GM21825 (cell line): Measurements from ENCODE around the gene PRDM13.
"Not testable (repeated sequence)": the region's sequence is repeated elsewhere in the genome, so short reads cannot be mapped to it uniquely, and the experiment has no call there.

Source experiments
- ATAC-seq: cut with Tn5 transposase; IDR thresholded peaks from one replicate; pipeline ENCODE4 v1.9.1; 2021; ENCODE audit warnings: mild to moderate bottlenecking, moderate library complexity; ENCODE audit not compliant: unreplicated experiment

PRDM13 gene

GRCh38 chr6:99622044-99622443, 15.4 kb downstream of the PRDM13 start:
- ATAC-seq: not testable (repeated sequence)

DNA sequence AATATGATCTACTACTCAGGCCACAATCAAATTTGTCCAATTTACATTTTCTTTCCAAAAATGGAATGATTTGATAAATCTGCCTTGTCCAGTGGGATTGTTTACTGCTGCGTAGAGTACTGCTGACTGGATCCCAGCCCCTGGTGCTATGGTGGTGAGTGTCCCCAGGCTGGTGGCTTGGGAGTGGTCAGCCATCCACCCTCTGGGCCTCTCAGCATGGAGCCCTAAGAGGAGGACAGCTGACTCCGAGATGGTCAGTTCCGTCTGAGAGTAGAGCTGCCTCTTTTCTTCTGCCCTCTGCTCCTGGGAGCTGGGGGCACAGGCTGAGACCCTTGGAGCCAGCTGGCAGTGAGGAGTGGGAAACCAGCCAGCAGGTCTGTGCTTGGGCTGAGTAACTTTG, 22.7 kb downstream of the PRDM13 start:
- ATAC-seq: no peak

- no peak for ATAC-seq
These were observed 31.0 kb downstream of the PRDM13 start for GRCh38 chr6:99637629-99638028.

DNA sequence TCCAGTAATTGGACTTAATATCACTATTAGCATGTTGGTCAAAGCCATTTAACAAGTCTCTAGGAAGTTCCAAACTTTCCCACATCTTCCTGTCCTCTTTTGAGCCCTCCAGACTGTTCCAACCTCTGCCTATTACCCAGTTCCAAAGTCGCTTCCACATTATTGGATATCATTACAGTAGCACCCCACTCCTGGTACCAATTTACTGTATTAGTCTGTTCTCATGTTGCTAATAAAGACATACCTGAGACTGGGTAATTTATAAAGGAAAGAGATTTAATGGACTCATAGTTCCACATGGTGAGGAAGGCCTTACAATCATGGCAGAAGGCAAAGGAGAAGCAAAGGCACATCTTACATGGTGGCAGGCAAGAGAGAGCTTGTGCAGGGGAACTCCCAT, 31.7 kb downstream of the PRDM13 start:
- not testable (repeated sequence) for ATAC-seq

GRCh38 chr6:99641270-99641669, 34.6 kb downstream of the PRDM13 start:
- no peak for ATAC-seq

GRCh38 chr6:99645986-99646385, 39.4 kb downstream of the PRDM13 start:
- ATAC-seq: no peak

- not testable (repeated sequence) for ATAC-seq
These were observed 43.5 kb downstream of the PRDM13 start for GRCh38 chr6:99650091-99650571.

DNA sequence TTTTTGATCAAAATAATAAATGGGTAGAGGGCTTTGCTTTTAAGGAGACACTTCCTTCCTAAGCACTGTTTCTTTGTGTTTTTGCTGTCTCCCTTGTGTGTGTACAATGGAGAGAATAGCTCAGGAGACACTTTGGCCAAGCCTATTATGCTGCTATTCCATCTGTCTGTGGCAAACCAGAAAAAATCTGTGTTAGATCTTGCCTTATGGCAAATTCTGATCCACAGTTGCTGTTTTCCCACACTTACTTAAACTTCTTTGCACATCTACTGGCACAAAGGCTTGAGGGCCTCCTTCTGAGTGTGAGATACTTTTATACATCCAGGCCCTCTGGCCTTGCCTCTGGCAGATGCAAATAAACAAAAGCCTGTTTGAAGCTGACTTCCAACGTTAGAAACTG, 53.6 kb downstream of the PRDM13 start:
- ATAC-seq: no peak

- no peak for ATAC-seq
These were observed 55.2 kb downstream of the PRDM13 start for GRCh38 chr6:99661870-99662269.

DNA sequence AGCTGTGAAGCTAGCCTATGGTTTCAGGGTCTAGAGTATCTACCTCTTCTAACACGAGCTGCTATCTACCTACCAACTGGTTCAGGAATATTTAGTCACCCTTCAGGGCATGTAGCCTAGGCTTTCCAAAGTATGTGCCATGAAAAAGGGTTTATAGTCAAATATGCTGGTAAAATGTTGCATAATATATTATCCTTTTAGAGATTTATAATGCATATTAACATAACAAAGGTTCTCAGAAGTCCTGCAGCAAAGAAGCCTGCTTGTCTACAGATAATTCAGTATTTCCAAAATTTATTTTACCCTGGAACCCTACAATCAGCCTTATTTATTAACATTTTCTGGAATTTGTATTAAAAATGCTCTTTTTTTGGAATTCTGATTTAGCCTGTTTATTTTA, 56.0 kb downstream of the PRDM13 start:
- ATAC-seq: no peak
